Gastrocnemius medialis (tissue), 4 donors: ENCODE measurements around the gene EFCAB6. TPM values are rescaled to one million over a fixed set of nuclear protein-coding genes. Genes with fewer than 3 reads are reported as not detected.
"Not testable (repeated sequence)": the region's sequence is repeated elsewhere in the genome, so short reads cannot be mapped to it uniquely, and the experiment has no call there.

Experiments used
- ATAC-seq, 2 donors: fragments of 150-250 bp; one replicate each; pipeline ENCODE4 v1.9.1; 2016
- DNase-seq, 2 donors: peaks; one replicate each; pipeline ENCODE4 v3.0.0-alpha.2; 2019
- H3K27ac ChIP-seq, 4 donors: fragments of 200-600 bp; sonication (generic); 1 replicate in 1 of 4; 2 replicates in 3 of 4; pipeline ENCODE4 v1.5.1; 2016 to 2018; ENCODE audit warnings: mild to moderate bottlenecking in 2 of 4, moderate library complexity in 1 of 4
- H3K27me3 ChIP-seq, 3 donors: fragments of 200-600 bp; sonication (generic) in 2 of 3; 1 replicate in 1 of 3; 2 replicates in 2 of 3; pipeline versions ENCODE4 v1.5.1 to v1.6.0; 2016 to 2019; ENCODE audit warnings: mild to moderate bottlenecking in 1 of 3, moderate library complexity in 1 of 3
- H3K36me3 ChIP-seq, 2 donors: fragments of 200-600 bp; sonication (generic) in 1 of 2; one replicate each; pipeline ENCODE4 v1.5.1; 2017 to 2018
- H3K4me1 ChIP-seq, 2 donors: fragments of 200-600 bp; sonication (generic) in 1 of 2; one replicate each; pipeline ENCODE4 v1.5.1; 2016 to 2017; ENCODE audit warnings: mild to moderate bottlenecking in 2 of 2
- H3K4me3 ChIP-seq, 4 donors: fragments of 200-600 bp; sonication (generic) in 3 of 4; 1 replicate in 1 of 4; 2 replicates in 3 of 4; pipeline ENCODE4 v1.5.1; 2016 to 2019; ENCODE audit warnings: mild to moderate bottlenecking in 2 of 4
- H3K9me3 ChIP-seq, 3 donors: fragments of 200-600 bp; sonication (generic) in 2 of 3; 1 replicate in 1 of 3; 2 replicates in 2 of 3; pipeline ENCODE4 v1.5.1; 2016 to 2019
- POLR2A ChIP-seq, 2 donors: fragments of 450-650 bp; IDR thresholded peaks; one replicate each; pipeline ENCODE4 v1.6.1; 2017; ENCODE audit warnings: antibody characterized with exemption in 2 of 2, mild to moderate bottlenecking in 2 of 2, moderate library complexity in 2 of 2
- in situ Hi-C, 4 donors: fragments of 200-750 bp; cut with MboI; loops; one replicate each; pipeline versions ENCODE4 v1.15.0 to v1.8.0; 2017; ENCODE audit warnings: low sequenced_read_pairs in 4 of 4
- intact Hi-C: fragments of 100-400 bp; cut with DNase I; formaldehyde crosslinking; loops from one replicate; pipeline ENCODE4 v1.15.1; 2023; ENCODE audit warnings: low total_unique reads
- total RNA-seq, 4 donors: library from RNA; depleted of rRNA; stranded (reverse); fragments of >200 nt; gene quantifications; one replicate each; pipeline versions ENCODE4 v1.1.0 to v1.2.3, GENCODE V29; 2016
- TF ChIP-seq, protein P1 (sequence below), 5 experiments: fragments of 450-650 bp in 3 of 5; fragments of 200-600 bp in 2 of 5; sonication (generic) in 2 of 5; IDR thresholded peaks in 4 of 5; conservative IDR thresholded peaks in 1 of 5; 1 replicate in 4 of 5; 2 replicates in 1 of 5; pipeline ENCODE4 v1.5.1; 2016 to 2019; ENCODE audit warnings: antibody characterized with exemption in 5 of 5, mild to moderate bottlenecking in 3 of 5, moderate library complexity in 3 of 5

The EFCAB6 gene
- total RNA-seq, 4 donors from 2014 or later, result 0.07 to 4.4 (median 0.28) TPM

DNA sequence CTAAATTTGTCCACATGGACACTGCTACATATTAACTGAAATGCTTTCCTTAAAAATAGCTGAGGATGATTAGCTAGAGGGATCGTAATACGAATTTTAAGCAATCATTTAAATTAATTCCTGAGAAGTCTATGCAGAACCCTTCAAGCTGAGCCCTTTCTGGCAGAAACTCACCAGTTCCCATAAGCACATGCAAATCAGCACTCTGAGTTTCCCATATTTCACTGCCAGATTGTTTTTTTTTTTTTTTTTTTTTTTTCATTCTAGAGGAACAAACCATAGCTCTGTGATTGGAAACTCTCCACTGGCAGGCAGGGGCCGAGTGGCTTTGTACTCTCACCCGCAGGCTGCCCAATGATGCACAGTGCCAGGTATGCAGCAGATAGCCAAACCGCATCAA lies 145.6 kb downstream of the EFCAB6 start:
- intact Hi-C loops (no loop called here), in situ Hi-C loops (no loop called here)

DNA sequence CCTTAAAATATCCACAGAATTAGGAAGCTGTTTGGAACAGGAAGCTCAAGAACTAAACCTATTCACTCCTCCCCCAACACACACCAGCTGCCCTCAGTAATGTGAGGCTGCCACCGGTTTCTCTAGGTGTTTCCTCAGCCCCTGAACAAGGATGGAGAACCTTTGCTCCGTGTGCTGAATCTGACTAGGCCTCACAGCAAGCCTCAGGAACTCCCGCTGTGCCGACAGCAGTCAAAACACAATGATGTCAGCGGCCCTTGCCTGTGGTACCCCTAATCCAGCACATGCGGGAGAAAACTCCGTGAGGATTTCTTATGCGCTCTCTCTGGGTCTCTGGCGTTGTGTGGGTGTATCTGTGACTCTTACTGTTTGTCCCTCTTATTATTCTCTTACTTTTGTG lies 153.3 kb downstream of the EFCAB6 start:
- no peak for TF ChIP-seq POLR2A (IDR thresholded peaks at IDR 0.05)
- TF ChIP-seq, protein P1, sequence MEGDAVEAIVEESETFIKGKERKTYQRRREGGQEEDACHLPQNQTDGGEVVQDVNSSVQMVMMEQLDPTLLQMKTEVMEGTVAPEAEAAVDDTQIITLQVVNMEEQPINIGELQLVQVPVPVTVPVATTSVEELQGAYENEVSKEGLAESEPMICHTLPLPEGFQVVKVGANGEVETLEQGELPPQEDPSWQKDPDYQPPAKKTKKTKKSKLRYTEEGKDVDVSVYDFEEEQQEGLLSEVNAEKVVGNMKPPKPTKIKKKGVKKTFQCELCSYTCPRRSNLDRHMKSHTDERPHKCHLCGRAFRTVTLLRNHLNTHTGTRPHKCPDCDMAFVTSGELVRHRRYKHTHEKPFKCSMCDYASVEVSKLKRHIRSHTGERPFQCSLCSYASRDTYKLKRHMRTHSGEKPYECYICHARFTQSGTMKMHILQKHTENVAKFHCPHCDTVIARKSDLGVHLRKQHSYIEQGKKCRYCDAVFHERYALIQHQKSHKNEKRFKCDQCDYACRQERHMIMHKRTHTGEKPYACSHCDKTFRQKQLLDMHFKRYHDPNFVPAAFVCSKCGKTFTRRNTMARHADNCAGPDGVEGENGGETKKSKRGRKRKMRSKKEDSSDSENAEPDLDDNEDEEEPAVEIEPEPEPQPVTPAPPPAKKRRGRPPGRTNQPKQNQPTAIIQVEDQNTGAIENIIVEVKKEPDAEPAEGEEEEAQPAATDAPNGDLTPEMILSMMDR (IDR thresholded peaks at IDR 0.05 in 4 of 5, conservative IDR thresholded peaks at IDR 0.05 in 1 of 5), result no peak
- intact Hi-C loops (no loop called here), in situ Hi-C loops (no loop called here)
- Histone ChIP-seq H3K4me3 (no peak overlapping the region), H3K27me3 (no peaks in the 10 kb centered on the region), H3K9me3 (no peaks in the 10 kb centered on the region), H3K27ac (no peak overlapping the region), H3K4me1 (no peaks in the 10 kb centered on the region), H3K36me3 (no peaks in the 10 kb centered on the region)
- DNase-seq (no peak), ATAC-seq (no peak)

More for the DNA sequence above, 145.6 kb downstream of the EFCAB6 start:
- Histone ChIP-seq H3K27me3 (no peaks in the 10 kb centered on the region), H3K4me3 (no peak overlapping the region), H3K36me3 (no peaks in the 10 kb centered on the region), H3K4me1 (no peaks in the 10 kb centered on the region), H3K9me3 (no peaks in the 10 kb centered on the region), H3K27ac (no peak overlapping the region)
- ATAC-seq (no peak), DNase-seq (no peak)
- TF ChIP-seq POLR2A (IDR thresholded peaks at IDR 0.05), result no peak
- TF ChIP-seq, protein P1 (IDR thresholded peaks at IDR 0.05 in 4 of 5, conservative IDR thresholded peaks at IDR 0.05 in 1 of 5), result no peak

DNA sequence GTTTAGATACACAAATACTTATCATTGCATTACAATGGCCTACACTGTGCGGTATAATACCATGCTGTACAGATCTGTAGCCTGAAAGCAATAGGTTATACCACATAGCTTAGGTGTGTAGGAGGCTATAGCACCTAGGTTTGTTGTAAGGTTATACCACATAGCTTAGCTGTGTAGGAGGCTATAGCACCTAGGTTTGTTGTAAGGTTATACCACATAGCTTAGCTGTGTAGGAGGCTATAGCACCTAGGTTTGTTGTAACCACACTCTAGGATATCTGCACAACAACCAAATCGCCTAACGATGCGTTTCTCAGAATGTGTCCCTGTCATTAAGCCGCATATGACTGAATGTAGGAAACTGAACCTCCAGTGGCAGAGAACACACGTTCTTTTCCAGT lies 155.5 kb downstream of the EFCAB6 start:
- H3K4me3 ChIP-seq, H3K9me3 ChIP-seq, H3K27me3 ChIP-seq, intact Hi-C loops, ATAC-seq, H3K27ac ChIP-seq, DNase-seq, in situ Hi-C loops, H3K4me1 ChIP-seq, H3K36me3 ChIP-seq: not testable (repeated sequence)

DNA sequence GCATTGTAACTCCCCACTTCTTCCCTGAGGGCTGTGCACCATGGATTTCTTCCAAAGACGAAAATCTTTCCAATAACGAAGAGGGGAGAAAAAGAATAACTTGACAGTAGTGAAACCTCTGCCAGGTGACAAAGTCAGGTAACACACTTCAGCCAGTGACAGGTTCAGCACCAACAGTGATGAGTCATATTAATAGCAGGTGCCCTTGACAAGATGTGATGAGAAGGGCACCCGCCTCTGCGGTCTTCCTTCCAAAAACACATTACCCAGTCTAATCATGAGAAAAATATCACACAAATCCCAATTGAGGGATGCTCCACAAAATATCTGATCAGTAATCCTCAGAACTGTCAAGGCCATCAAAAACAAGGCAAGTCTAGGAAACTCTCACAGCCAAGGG lies 157.8 kb downstream of the EFCAB6 start:
- Histone ChIP-seq H3K4me3 (no peak overlapping the region), H3K27me3 (no peaks in the 10 kb centered on the region), H3K36me3 (no peaks in the 10 kb centered on the region), H3K27ac (no peak overlapping the region), H3K9me3 (no peaks in the 10 kb centered on the region), H3K4me1 (no peaks in the 10 kb centered on the region)
- in situ Hi-C loops, result no loop called here
- intact Hi-C loops, result no loop called here
- TF ChIP-seq POLR2A (IDR thresholded peaks at IDR 0.05), result no peak
- TF ChIP-seq, protein P1 (IDR thresholded peaks at IDR 0.05 in 4 of 5, conservative IDR thresholded peaks at IDR 0.05 in 1 of 5), result no peak
- DNase-seq, result no peak
- ATAC-seq, result no peak

DNA sequence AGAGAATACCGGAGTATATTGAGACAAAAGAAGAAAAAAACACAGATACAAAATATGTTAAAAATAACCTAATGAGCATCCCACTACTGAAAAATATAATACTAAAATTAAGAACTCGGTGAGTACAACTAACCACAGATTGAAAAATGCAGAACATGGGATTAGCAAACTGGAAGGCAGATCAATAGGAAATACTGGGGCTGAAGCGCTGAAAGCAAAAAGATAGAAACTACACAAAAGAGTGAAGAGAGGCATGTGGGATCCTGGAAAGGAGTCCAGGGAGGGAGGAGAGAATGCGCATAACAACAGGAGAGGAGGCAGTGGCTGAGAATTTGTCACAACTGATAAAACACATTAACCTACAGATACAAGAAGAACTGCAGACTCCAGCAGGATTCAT lies 159.3 kb downstream of the EFCAB6 start:
- in situ Hi-C loops, result no loop called here
- intact Hi-C loops, result no loop called here

More for the DNA sequence above, 159.3 kb downstream of the EFCAB6 start:
- Histone ChIP-seq H3K4me3 (no peak overlapping the region), H3K4me1 (no peaks in the 10 kb centered on the region), H3K27me3 (no peaks in the 10 kb centered on the region), H3K27ac (no peak overlapping the region), H3K9me3 (no peaks in the 10 kb centered on the region), H3K36me3 (no peaks in the 10 kb centered on the region)
- no peak for DNase-seq
- no peak for ATAC-seq
- no peak for TF ChIP-seq POLR2A (IDR thresholded peaks at IDR 0.05)
- TF ChIP-seq, protein P1 (IDR thresholded peaks at IDR 0.05 in 4 of 5, conservative IDR thresholded peaks at IDR 0.05 in 1 of 5), result no peak
